Fibroblast of skin of left biceps (primary cell): ENCODE results near the gene NCAM1.

Source experiments
- DNase-seq, 2 experiments: peaks; one replicate each; pipeline ENCODE4 v3.0.0-alpha.2; 2013; ENCODE audit warnings: low read depth in 2 of 2

Gene NCAM1

GRCh38 chr11:112968941-112969713 lies 7.9 kb downstream of the NCAM1 start:
- peak; percentile 34 to 37 for DNase-seq

GRCh38 chr11:112971195-112971594 lies 10.0 kb downstream of the NCAM1 start:
- no peak for DNase-seq

DNA sequence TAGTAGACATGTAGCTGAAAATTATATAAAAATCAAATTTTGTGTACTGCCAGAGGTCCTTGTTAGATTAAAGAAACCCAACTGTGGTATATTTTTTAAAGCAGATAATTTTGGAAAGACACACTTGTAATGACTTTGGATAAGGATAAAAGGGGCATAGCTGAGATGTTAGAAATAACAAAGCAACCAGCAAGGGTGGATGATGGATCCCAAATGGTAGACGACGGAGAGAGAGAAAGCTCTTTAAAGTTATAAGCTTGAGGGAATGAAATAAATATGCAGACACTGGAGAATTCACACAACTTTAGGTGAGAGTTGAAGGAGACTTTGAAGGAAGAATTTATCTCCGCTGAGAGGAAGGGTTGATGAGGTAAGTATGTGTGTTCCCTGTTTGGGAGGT lies 10.6 kb downstream of the NCAM1 start:
- DNase-seq = no peak

DNA sequence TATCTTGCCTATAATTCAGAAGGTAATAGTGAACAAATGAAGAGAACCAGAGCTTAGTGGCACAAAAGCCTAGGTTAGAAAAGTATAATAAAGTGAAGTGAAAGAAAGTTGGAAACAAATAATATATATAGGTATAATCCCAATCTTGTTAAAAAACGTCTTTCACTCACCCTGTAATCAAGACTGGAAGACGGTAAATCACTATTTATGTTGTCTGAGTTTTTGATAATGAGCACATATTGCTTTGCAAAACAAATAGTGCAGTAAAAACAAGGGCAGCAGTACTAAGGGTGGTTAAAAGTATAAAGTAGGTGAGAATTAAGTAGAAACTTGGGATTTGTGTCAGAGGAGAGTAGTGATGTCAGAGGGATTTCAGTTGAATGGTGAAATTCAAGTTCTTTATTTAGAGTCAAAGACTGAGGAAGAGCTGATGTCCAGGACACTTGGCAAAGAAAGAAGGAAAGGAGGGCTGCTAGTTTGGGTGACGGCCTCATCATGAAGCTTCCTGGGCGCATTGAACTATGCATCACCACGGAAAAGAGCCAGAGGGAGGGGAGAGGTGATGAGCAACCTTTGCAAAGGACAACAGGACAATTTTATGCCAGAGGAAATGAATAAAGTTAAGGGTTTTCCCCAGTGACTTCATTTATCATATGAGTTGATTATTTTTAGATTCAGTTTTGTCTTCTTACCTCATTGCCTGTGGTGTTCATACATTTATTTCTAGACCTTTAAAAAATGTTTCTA lies 11.4 kb downstream of the NCAM1 start:
- no peak for DNase-seq

- DNase-seq = no peak
Measured at GRCh38 chr11:112975051-112975450, 13.8 kb downstream of the NCAM1 start.

- no peak for DNase-seq
Measured at GRCh38 chr11:112975493-112975892, 14.3 kb downstream of the NCAM1 start.

GRCh38 chr11:112977755-112978154 lies 16.5 kb downstream of the NCAM1 start:
- DNase-seq = peak; percentile 57 to 63

DNA sequence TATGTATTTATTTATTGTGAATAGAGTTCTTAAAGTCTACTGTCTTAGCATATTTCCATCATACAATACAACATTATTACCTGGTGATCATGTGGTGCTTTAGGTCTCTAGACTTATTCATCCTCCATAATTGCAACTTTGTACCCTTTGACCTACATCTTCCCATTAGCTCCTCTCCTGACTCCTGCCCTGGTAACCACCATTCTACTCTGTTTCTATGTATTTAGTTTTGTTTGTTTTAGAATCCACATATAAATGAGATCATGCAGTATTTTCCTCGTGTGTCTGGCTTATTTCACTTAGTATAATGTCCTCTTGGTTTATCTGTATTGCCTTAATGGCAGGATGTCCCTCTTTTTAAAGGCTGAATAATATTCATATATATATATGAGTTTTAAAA lies 22.7 kb downstream of the NCAM1 start:
- no peak for DNase-seq

DNA sequence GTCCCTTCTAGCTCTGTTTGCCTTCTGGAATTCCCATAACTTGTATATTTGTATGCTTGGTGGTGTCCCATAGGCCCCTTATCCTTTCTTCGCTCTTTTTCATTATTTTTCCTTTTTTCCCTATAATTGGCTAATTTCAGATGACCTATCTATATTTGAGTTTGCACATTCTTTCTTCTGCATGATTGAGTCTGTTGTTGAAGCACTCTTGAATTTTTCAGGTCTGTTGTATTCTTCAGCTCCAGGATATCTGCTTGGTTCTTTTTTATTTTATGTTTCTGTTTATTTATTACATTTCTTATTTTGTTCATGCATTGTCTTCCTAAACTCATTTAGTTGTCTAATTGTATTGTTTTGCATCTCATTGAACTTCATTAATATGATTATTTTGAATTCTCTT lies 28.0 kb downstream of the NCAM1 start:
- no peak for DNase-seq

DNA sequence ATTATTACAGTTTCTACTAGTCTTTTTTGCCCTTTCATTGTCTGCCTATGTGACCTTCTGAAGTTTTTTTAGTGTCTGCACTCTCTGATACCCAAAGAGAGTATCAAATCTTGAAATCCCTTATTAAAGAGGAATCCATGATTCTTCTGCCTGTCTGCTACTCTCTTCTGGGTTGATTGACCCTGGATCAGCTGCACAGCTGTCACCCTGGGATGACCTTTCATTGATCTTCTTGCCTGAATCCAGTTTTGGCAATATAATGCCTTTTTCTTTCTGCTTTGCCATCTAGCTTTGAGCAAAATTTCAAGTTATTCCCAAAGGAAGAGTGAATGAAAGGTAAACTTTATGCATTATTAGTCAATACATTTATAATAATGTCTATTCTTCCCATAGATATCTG lies 32.6 kb downstream of the NCAM1 start:
- no peak for DNase-seq

- no peak for DNase-seq
Measured at GRCh38 chr11:112995423-112996090, 34.3 kb downstream of the NCAM1 start.

DNA sequence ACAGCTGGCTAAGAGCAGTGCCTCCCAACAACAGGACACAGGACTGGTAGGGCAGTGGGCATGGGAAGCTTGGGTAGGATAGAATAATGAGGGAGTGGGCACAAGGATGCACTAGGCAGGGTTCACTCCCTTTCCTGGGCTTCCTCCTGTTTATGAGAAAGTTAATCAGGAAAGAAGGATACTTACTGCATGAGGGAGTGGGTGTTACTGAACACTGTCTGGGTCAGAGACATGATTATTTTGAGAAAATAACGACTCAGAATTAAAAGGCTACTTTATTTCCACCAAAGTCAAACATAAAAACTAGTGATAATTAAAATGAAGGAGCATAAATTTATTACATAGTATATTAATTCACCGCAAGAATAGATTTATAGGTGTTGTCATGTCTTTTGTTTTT lies 35.8 kb downstream of the NCAM1 start:
- DNase-seq = no peak

DNA sequence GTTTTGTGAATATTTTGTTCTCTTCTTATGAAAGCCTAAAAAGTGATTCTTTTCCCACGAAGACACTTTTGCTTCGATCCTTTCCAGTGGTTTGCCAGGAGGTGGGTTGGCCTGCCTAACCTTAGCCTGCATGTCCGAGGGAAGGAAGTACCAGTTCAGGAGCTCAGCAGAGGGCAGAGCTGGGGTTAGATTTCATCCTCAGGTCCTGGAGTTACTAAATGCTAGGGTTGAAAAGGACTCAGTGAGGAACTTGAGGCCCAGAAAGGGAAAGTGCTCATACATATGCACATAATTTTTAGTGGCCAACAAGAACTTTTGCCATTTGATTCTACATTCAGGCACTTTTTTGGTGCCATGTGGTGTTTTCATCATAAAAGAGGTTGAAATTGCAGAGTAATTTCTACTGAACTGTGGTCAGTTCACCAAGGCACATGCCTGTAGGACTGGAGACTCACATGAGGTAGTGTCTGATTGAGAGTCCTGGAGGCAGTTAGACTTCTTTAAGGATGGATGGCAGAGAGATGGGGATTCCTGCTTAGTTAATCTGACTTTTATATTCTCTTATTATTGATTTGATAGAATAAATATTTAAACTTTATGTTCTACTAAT lies 36.7 kb downstream of the NCAM1 start:
- no peak for DNase-seq

DNA sequence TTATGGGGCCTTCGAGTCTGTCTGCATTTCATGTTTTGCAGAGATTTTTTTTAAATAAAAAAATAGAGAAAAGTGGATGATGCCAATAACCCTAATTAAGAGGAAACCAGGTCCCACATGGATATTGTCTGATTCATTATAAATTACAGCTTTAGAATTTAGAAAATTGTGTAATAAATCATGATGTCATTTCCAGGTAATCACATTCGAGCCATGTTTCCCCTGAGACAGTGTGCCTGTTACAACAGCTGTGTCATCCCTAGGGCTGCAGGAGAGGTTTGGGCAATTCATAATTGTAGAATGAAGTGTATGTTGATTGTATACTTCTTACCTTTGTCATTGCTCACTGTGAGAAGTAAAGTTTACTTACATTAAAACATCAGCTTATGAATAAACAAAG lies 38.3 kb downstream of the NCAM1 start:
- no peak for DNase-seq

DNA sequence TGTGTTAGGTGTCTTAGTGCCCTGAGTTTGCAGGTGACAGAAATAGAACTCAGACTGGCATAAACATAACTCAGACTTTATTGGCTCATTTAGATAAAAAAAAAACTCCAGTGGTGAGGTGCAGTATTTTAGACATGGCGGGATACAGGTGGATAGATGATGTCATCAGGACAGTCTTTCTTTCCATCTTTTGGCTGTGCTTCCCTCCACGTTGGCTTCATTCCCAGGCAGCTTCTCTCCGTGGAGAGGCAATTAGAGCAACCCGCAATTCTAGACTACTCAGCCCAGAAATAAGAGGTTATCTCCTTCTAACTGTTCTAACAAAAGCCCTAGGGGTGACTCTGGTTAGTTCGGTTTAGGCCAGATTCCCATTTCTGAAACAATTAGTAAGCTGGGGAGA lies 40.5 kb downstream of the NCAM1 start:
- DNase-seq = no peak

DNA sequence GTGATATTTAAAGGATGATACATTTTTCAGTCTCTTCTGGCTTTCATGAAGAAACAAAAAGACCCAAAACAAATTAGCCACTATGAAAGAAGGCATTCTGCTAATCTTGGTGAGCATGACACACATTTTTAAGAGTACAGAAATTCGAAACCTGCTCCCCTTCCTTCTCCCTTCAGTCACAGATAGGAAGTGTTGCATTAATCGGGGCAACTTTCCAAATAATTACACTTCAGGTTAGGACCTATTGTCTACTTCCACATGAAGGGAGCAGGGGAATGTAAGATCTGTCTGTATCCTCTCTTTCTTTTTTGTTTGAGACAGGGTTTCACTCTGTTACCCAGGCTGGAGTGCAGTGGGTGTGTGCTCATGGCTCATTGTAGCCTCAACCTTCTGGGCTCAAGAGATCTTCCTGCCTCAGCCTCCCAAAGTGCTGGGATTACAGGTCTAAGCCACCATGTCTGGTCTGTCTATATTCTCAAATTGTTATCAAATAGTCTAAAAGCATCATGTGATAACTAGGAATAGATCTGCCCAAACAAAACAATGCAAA lies 45.8 kb downstream of the NCAM1 start:
- no peak for DNase-seq

- DNase-seq = no peak
Measured at GRCh38 chr11:113014262-113015097, 53.3 kb downstream of the NCAM1 start.

DNA sequence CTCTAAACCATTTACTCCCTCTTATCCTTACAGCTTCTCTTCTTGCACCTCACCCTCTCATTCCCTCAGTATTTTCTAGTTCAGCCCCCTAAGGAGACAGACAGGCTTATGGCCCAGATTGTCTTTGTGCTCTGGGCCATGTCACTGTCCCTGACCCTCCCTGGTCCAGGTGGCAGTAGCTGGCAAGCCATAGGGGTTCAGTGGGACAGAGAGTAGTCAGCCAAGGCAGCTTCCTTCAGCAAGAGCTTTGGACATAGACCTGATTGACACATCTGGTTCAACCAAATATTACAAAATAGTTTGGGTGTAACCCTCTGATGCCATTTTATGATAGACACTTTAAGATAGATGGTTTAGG lies 53.9 kb downstream of the NCAM1 start:
- no peak for DNase-seq

DNA sequence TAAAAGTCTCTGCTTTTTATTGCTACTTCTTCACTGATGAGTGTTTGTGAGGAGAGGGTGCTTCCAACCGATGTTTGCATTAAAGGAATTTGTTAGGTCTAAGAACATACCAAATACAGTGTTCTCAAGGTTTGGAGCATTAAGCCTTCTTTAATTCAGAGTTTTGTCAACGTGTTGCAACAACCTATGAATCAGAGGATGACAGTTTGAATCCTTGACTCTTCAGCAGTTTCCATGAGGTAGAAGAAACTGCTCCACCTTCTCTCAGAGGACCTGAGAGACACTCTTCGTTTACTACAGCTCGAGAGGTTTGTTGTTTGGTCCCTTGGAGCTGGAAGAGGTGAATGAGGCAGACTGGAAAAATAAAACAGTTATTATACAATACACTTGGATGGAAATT lies 55.7 kb downstream of the NCAM1 start:
- no peak for DNase-seq

DNA sequence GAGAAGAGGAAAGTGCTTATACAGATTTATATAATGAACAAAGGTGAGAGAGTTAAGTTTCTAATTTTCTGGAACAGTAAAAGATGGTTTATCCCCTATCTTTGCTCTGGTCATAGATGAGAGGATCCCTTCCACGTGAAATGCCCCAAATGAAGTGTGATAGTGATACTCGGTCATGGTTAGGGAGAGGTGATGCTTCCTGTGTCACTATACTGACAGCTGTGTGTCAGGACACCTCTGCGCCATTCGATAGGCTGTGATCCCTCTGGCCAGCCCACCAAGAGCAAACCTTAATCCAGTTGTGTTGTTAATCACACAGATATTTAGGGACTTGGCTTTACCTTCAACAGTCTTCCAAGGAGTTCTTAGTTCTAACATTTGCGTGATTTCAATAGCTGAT lies 57.7 kb downstream of the NCAM1 start:
- DNase-seq = no peak

- no peak for DNase-seq
Measured at GRCh38 chr11:113019711-113020110, 58.5 kb downstream of the NCAM1 start.
